RPMI8226 (cell line): ENCODE measurements around the gene C3AR1.
A peak's percentile ranks its signal among the peaks of the same experiment; 100 is the strongest.
"Not testable (repeated sequence)": the region's sequence is repeated elsewhere in the genome, so short reads cannot be mapped to it uniquely, and the experiment has no call there.

Source experiments
- DNase-seq: peaks from one replicate; pipeline ENCODE4 v3.0.0-alpha.2; 2015

The C3AR1 gene

GRCh38 chr12:8018666-8019581 lies 47.2 kb downstream of the C3AR1 start:
- DNase-seq, result peak; percentile 30

GRCh38 chr12:8018213-8018612 lies 47.9 kb downstream of the C3AR1 start:
- DNase-seq, result not testable (repeated sequence)

GRCh38 chr12:8014836-8015235 lies 51.3 kb downstream of the C3AR1 start:
- DNase-seq, result no peak

- no peak for DNase-seq
Measured at GRCh38 chr12:8012651-8013309, 53.4 kb downstream of the C3AR1 start.

- DNase-seq, result no peak
Measured at GRCh38 chr12:8011331-8011730, 54.8 kb downstream of the C3AR1 start.
